HEK293 (cell line): ENCODE data around the gene EML6.

ENCODE experiments used
- CTCF ChIA-PET: fragments of 350-600 bp; formaldehyde crosslinking; extraction: SDS; loops from one replicate; lab custom pipeline; 2021; ENCODE audit warnings: antibody characterized with exemption; lab: Yijun Ruan, JAX
- POLR2A ChIA-PET: fragments of 300-600 bp; formaldehyde crosslinking; extraction: SDS; loops from one replicate; lab custom pipeline; 2020; ENCODE audit warnings: antibody characterized with exemption, inconsistent platforms; lab: Yijun Ruan, JAX
- H3K27ac ChIP-seq: fragments of 200-500 bp; sonication (Bioruptor generic); 2 replicates; pipeline ENCODE4 v1.5.1; 2014; ENCODE audit warnings: low read depth, low read length, control low read depth, inconsistent platforms; ENCODE audit errors: extremely low read depth
- H3K36me3 ChIP-seq, 2 experiments: fragments of 200-500 bp in 1 of 2; sonication (Bioruptor generic) in 1 of 2; 1 replicate in 1 of 2; 2 replicates in 1 of 2; pipeline ENCODE4 v1.5.1; 2014 to 2017; ENCODE audit warnings: inconsistent platforms in 2 of 2, low read length in 2 of 2; ENCODE audit not compliant: control insufficient read depth in 2 of 2, insufficient read depth in 1 of 2
- H3K4me1 ChIP-seq: fragments of 200-500 bp; sonication (Bioruptor generic); 2 replicates; pipeline ENCODE4 v1.5.1; 2014; ENCODE audit warnings: mild to moderate bottlenecking, low read length, inconsistent platforms; ENCODE audit not compliant: control insufficient read depth, insufficient read depth
- H3K4me3 ChIP-seq: 2 replicates; pipeline ENCODE4 v1.5.1; 2011; ENCODE audit warnings: low read depth, mild to moderate bottlenecking, control low read depth, low read length, moderate library complexity
- H3K9me3 ChIP-seq: fragments of 200-500 bp; sonication (Bioruptor generic); 2 replicates; pipeline ENCODE4 v1.5.1; 2014; ENCODE audit warnings: low read depth, low read length, inconsistent platforms; ENCODE audit not compliant: control insufficient read depth, insufficient read depth
- GFI1B ChIP-seq: fragments of 450-650 bp; formaldehyde crosslinking; IDR thresholded peaks from 2 replicates; pipeline ENCODE4 v1.5.1; 2016; ENCODE audit warnings: missing biosample characterization, missing genetic modification characterization
- KLF9 ChIP-seq: fragments of 450-650 bp; formaldehyde crosslinking; IDR thresholded peaks from 2 replicates; pipeline ENCODE4 v1.5.1; 2016; ENCODE audit warnings: missing biosample characterization, missing genetic modification characterization, low read depth
- MEIS1 ChIP-seq: sonication (generic); formaldehyde crosslinking; IDR thresholded peaks from 2 replicates; pipeline ENCODE4 v1.8.1; 2022; ENCODE audit warnings: missing genetic modification reagents, mild to moderate bottlenecking, borderline replicate concordance
- MZF1 ChIP-seq: fragments of 450-650 bp; formaldehyde crosslinking; IDR thresholded peaks from 2 replicates; pipeline ENCODE4 v1.5.1; 2017; ENCODE audit warnings: missing biosample characterization, missing genetic modification characterization, borderline replicate concordance
- SALL2 ChIP-seq: fragments of 450-650 bp; formaldehyde crosslinking; IDR thresholded peaks from 2 replicates; pipeline ENCODE4 v1.5.0; 2017; ENCODE audit warnings: missing biosample characterization, mild to moderate bottlenecking, missing genetic modification characterization, borderline replicate concordance
- SP3 ChIP-seq: fragments of 450-650 bp; formaldehyde crosslinking; IDR thresholded peaks from 2 replicates; pipeline ENCODE4 v1.5.1; 2016; ENCODE audit warnings: missing biosample characterization, missing genetic modification characterization
- ZFP41 ChIP-seq: fragments of 450-650 bp; formaldehyde crosslinking; IDR thresholded peaks from 2 replicates; pipeline ENCODE4 v1.5.1; 2016; ENCODE audit warnings: missing biosample characterization, missing genetic modification characterization, borderline replicate concordance
- ZNF121 ChIP-seq: fragments of 450-650 bp; formaldehyde crosslinking; IDR thresholded peaks from 2 replicates; pipeline ENCODE4 v1.5.1; 2016; ENCODE audit warnings: missing biosample characterization, missing genetic modification characterization
- ZNF221 ChIP-seq: fragments of 450-650 bp; formaldehyde crosslinking; IDR thresholded peaks from 2 replicates; pipeline ENCODE4 v1.5.1; 2017; ENCODE audit warnings: missing biosample characterization, missing genetic modification characterization, borderline replicate concordance
- ZNF350 ChIP-seq: fragments of 450-650 bp; formaldehyde crosslinking; IDR thresholded peaks from 2 replicates; pipeline ENCODE4 v1.5.0; 2017; ENCODE audit warnings: missing biosample characterization, mild to moderate bottlenecking, missing genetic modification characterization
- ZNF404 ChIP-seq: fragments of 450-650 bp; formaldehyde crosslinking; IDR thresholded peaks from 2 replicates; pipeline ENCODE4 v1.5.1; 2017; ENCODE audit warnings: missing biosample characterization, missing genetic modification characterization
- ZNF544 ChIP-seq: fragments of 450-650 bp; formaldehyde crosslinking; IDR thresholded peaks from 2 replicates; pipeline ENCODE4 v1.5.0; 2017; ENCODE audit warnings: missing biosample characterization, missing genetic modification characterization
- ZNF776 ChIP-seq: fragments of 450-650 bp; formaldehyde crosslinking; IDR thresholded peaks from 2 replicates; pipeline ENCODE4 v1.5.0; 2017; ENCODE audit warnings: missing biosample characterization, missing genetic modification characterization, borderline replicate concordance
- ZNF785 ChIP-seq: fragments of 450-650 bp; formaldehyde crosslinking; IDR thresholded peaks from 2 replicates; pipeline ENCODE4 v1.5.1; 2016; ENCODE audit warnings: missing biosample characterization, missing genetic modification characterization
- TF ChIP-seq, protein P1 (sequence below): sonication (generic); formaldehyde crosslinking; IDR thresholded peaks from 2 replicates; pipeline ENCODE4 v1.8.1; 2022; ENCODE audit warnings: mild to moderate bottlenecking, moderate library complexity, missing genetic modification reagents
- TF ChIP-seq, protein P2 (sequence below): fragments of 450-650 bp; formaldehyde crosslinking; IDR thresholded peaks from 2 replicates; pipeline ENCODE4 v1.5.1; 2016; ENCODE audit warnings: missing biosample characterization, missing genetic modification characterization
- TF ChIP-seq, protein P3 (sequence below): fragments of 450-650 bp; formaldehyde crosslinking; IDR thresholded peaks from 2 replicates; pipeline ENCODE4 v1.5.1; 2016; ENCODE audit warnings: missing biosample characterization, missing genetic modification characterization
- TF ChIP-seq, protein P4 (sequence below): fragments of 450-650 bp; formaldehyde crosslinking; IDR thresholded peaks from 2 replicates; pipeline ENCODE4; 2016; ENCODE audit warnings: missing biosample characterization, missing genetic modification characterization
- TF ChIP-seq, protein P5 (sequence below): fragments of 450-650 bp; formaldehyde crosslinking; IDR thresholded peaks from 2 replicates; pipeline ENCODE4 v1.5.1; 2017; ENCODE audit warnings: missing biosample characterization, missing genetic modification characterization
- TF ChIP-seq, protein P6 (sequence below): fragments of 450-650 bp; formaldehyde crosslinking; IDR thresholded peaks from 2 replicates; pipeline ENCODE4 v1.5.1; 2016; ENCODE audit warnings: missing biosample characterization, missing genetic modification characterization

The EML6 gene

DNA sequence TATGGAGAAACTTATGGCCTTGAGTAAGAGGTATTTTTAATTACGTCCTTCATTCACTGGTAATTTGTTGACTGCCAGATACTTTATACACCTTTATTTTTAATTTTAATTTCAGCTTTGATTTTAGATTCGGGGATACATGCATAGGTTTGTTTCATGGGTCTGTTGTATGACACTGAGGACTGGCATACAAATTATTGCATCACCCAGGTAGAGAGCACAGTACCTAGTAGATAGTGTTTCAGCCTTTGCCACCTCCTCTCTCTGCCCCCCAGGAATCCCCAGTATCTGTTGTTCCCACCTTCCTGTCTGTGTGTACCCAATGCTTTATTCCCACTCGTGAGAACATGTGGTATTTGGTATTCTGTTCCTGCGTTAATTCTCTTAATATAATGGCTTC, 188.8 kb downstream of the EML6 start:
- Histone ChIP-seq H3K36me3 (no peaks in the 10 kb centered on the region), H3K4me3 (no peak overlapping the region), H3K4me1 (no peaks in the 10 kb centered on the region), H3K9me3 (no peaks in the 10 kb centered on the region), H3K27ac (no peak overlapping the region)
- ChIA-PET POLR2A (no interaction called here), CTCF (interaction anchor here (1.5 kb wide), 1 partner anchor 13 kb away, joined by 6 read pairs; no protein-coding TSS in a partner anchor)
- no peak for TF ChIP-seq ZFP41
- TF ChIP-seq, protein P1, sequence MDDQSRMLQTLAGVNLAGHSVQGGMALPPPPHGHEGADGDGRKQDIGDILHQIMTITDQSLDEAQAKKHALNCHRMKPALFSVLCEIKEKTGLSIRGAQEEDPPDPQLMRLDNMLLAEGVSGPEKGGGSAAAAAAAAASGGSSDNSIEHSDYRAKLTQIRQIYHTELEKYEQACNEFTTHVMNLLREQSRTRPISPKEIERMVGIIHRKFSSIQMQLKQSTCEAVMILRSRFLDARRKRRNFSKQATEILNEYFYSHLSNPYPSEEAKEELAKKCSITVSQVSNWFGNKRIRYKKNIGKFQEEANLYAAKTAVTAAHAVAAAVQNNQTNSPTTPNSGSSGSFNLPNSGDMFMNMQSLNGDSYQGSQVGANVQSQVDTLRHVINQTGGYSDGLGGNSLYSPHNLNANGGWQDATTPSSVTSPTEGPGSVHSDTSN (CRISPR knock-in tag): no peak
- TF ChIP-seq, protein P2, sequence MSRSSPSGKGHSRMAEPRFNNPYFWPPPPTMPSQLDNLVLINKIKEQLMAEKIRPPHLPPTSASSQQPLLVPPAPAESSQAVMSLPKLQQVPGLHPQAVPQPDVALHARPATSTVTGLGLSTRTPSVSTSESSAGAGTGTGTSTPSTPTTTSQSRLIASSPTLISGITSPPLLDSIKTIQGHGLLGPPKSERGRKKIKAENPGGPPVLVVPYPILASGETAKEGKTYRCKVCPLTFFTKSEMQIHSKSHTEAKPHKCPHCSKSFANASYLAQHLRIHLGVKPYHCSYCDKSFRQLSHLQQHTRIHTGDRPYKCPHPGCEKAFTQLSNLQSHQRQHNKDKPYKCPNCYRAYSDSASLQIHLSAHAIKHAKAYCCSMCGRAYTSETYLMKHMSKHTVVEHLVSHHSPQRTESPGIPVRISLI (tag by site-specific recombination): no peak
- TF ChIP-seq MZF1 (tag by site-specific recombination): no peak
- TF ChIP-seq ZNF776 (tag by site-specific recombination): no peak
- TF ChIP-seq, protein P3, sequence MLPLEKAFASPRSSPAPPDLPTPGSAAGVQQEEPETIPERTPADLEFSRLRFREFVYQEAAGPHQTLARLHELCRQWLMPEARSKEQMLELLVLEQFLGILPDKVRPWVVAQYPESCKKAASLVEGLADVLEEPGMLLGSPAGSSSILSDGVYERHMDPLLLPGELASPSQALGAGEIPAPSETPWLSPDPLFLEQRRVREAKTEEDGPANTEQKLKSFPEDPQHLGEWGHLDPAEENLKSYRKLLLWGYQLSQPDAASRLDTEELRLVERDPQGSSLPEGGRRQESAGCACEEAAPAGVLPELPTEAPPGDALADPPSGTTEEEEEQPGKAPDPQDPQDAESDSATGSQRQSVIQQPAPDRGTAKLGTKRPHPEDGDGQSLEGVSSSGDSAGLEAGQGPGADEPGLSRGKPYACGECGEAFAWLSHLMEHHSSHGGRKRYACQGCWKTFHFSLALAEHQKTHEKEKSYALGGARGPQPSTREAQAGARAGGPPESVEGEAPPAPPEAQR (tag by site-specific recombination): no peak
- no peak for TF ChIP-seq ZNF544 (tag by site-specific recombination)
- TF ChIP-seq ZNF404 (tag by site-specific recombination): no peak
- TF ChIP-seq, protein P4, sequence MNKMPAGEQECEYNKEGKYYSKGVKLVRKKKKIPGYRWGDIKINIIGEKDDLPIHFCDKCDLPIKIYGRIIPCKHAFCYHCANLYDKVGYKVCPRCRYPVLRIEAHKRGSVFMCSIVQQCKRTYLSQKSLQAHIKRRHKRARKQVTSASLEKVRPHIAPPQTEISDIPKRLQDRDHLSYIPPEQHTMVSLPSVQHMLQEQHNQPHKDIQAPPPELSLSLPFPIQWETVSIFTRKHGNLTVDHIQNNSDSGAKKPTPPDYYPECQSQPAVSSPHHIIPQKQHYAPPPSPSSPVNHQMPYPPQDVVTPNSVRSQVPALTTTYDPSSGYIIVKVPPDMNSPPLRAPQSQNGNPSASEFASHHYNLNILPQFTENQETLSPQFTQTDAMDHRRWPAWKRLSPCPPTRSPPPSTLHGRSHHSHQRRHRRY (tag by site-specific recombination): no peak
- no peak for TF ChIP-seq ZNF350 (tag by site-specific recombination)
- TF ChIP-seq, protein P5, sequence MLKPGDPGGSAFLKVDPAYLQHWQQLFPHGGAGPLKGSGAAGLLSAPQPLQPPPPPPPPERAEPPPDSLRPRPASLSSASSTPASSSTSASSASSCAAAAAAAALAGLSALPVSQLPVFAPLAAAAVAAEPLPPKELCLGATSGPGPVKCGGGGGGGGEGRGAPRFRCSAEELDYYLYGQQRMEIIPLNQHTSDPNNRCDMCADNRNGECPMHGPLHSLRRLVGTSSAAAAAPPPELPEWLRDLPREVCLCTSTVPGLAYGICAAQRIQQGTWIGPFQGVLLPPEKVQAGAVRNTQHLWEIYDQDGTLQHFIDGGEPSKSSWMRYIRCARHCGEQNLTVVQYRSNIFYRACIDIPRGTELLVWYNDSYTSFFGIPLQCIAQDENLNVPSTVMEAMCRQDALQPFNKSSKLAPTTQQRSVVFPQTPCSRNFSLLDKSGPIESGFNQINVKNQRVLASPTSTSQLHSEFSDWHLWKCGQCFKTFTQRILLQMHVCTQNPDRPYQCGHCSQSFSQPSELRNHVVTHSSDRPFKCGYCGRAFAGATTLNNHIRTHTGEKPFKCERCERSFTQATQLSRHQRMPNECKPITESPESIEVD (tag by site-specific recombination): no peak
- no peak for TF ChIP-seq SALL2
- TF ChIP-seq ZNF121 (tag by site-specific recombination): no peak
- TF ChIP-seq ZNF221 (tag by site-specific recombination): no peak
- TF ChIP-seq, protein P6, sequence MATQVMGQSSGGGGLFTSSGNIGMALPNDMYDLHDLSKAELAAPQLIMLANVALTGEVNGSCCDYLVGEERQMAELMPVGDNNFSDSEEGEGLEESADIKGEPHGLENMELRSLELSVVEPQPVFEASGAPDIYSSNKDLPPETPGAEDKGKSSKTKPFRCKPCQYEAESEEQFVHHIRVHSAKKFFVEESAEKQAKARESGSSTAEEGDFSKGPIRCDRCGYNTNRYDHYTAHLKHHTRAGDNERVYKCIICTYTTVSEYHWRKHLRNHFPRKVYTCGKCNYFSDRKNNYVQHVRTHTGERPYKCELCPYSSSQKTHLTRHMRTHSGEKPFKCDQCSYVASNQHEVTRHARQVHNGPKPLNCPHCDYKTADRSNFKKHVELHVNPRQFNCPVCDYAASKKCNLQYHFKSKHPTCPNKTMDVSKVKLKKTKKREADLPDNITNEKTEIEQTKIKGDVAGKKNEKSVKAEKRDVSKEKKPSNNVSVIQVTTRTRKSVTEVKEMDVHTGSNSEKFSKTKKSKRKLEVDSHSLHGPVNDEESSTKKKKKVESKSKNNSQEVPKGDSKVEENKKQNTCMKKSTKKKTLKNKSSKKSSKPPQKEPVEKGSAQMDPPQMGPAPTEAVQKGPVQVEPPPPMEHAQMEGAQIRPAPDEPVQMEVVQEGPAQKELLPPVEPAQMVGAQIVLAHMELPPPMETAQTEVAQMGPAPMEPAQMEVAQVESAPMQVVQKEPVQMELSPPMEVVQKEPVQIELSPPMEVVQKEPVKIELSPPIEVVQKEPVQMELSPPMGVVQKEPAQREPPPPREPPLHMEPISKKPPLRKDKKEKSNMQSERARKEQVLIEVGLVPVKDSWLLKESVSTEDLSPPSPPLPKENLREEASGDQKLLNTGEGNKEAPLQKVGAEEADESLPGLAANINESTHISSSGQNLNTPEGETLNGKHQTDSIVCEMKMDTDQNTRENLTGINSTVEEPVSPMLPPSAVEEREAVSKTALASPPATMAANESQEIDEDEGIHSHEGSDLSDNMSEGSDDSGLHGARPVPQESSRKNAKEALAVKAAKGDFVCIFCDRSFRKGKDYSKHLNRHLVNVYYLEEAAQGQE: no peak
- TF ChIP-seq SP3: no peak
- no peak for TF ChIP-seq GFI1B (tag by site-specific recombination)
- TF ChIP-seq ZNF785: no peak
- no peak for TF ChIP-seq MEIS1 (CRISPR knock-in tag)
- no peak for TF ChIP-seq KLF9 (tag by site-specific recombination)
